MM.1S (cell line): Measurements from ENCODE around the gene C4orf17.

Source experiments
- DNase-seq: peaks from one replicate; pipeline ENCODE4 v3.0.0-alpha.2; 2015
- H2AFZ ChIP-seq: fragments of 300-600 bp; sonication (generic); 2 replicates; pipeline ENCODE4 v1.6.0; 2016; ENCODE audit warnings: antibody characterized with exemption, low read length
- H3F3A ChIP-seq: fragments of 300-600 bp; sonication (generic); 2 replicates; pipeline ENCODE4 v1.6.1; 2016; ENCODE audit warnings: mild to moderate bottlenecking, antibody characterized with exemption, low read length, moderate library complexity, mixed read lengths; ENCODE audit not compliant: insufficient read depth
- H3K27ac ChIP-seq: fragments of 300-600 bp; sonication (generic); 2 replicates; pipeline ENCODE4 v1.5.1; 2016; ENCODE audit warnings: mild to moderate bottlenecking, low read length
- H3K27me3 ChIP-seq: fragments of 300-600 bp; sonication (generic); replicated peaks from 2 replicates; pipeline ENCODE4 v1.6.0; 2016; ENCODE audit warnings: low read length; ENCODE audit not compliant: insufficient read depth
- H3K36me3 ChIP-seq: fragments of 300-600 bp; sonication (generic); replicated peaks from 2 replicates; pipeline ENCODE4 v1.6.1; 2016; ENCODE audit warnings: mild to moderate bottlenecking, low read length, mixed read lengths; ENCODE audit not compliant: insufficient read depth
- H3K4me1 ChIP-seq: fragments of 300-600 bp; sonication (generic); 2 replicates; pipeline ENCODE4 v1.6.1; 2016; ENCODE audit warnings: low read length, mixed read lengths
- H3K4me2 ChIP-seq: fragments of 300-600 bp; sonication (generic); 2 replicates; pipeline ENCODE4 v1.6.0; 2016; ENCODE audit warnings: low read depth, low read length
- H3K4me3 ChIP-seq: fragments of 300-600 bp; sonication (generic); 2 replicates; pipeline ENCODE4 v1.5.1; 2016; ENCODE audit warnings: low read length, mixed read lengths
- H3K79me2 ChIP-seq: fragments of 300-600 bp; sonication (generic); 2 replicates; pipeline ENCODE4 v1.6.1; 2016; ENCODE audit warnings: mixed run types, low read length, mixed read lengths
- H3K9ac ChIP-seq: fragments of 300-600 bp; sonication (generic); 2 replicates; pipeline ENCODE4 v1.6.1; 2016; ENCODE audit warnings: low read length, mixed read lengths
- H3K9me2 ChIP-seq: fragments of 300-600 bp; sonication (generic); replicated peaks from 2 replicates; pipeline ENCODE4 v1.6.1; 2016; ENCODE audit warnings: mild to moderate bottlenecking, low read length, mixed read lengths; ENCODE audit not compliant: insufficient read depth
- H3K9me3 ChIP-seq: fragments of 300-600 bp; sonication (generic); replicated peaks from 2 replicates; pipeline ENCODE4 v1.6.1; 2016; ENCODE audit warnings: mild to moderate bottlenecking, low read length, mixed read lengths; ENCODE audit not compliant: insufficient read depth
- H4K20me1 ChIP-seq: fragments of 300-600 bp; sonication (generic); 2 replicates; pipeline ENCODE4 v1.6.1; 2016; ENCODE audit warnings: mild to moderate bottlenecking, low read length, moderate library complexity, mixed read lengths; ENCODE audit not compliant: insufficient read depth
- CTCF ChIP-seq: fragments of 300-600 bp; sonication (generic); IDR thresholded peaks from 2 replicates; pipeline ENCODE4 v1.5.1; 2016; ENCODE audit warnings: antibody characterized with exemption, low read length, mixed read lengths
- EZH2 ChIP-seq: fragments of 300-600 bp; sonication (generic); optimal IDR thresholded peaks from 2 replicates; pipeline ENCODE3; 2017; ENCODE audit warnings: low read depth, mild to moderate bottlenecking, antibody characterized with exemption, low read length, mixed read lengths
- EZH2phosphoT487 ChIP-seq: fragments of 300-600 bp; sonication (generic); IDR thresholded peaks from 2 replicates; pipeline ENCODE4 v1.6.1; 2018; ENCODE audit warnings: antibody characterized with exemption, low read length

The C4orf17 gene

GRCh38 chr4:99463566-99463965, 47.3 kb upstream of the C4orf17 start:
- Histone ChIP-seq H3K27me3 (no peaks in the 10 kb centered on the region), H3K9me3 (no peaks in the 10 kb centered on the region), H3F3A (no peaks in the 10 kb centered on the region), H4K20me1 (no peaks in the 10 kb centered on the region), H3K9ac (no peak overlapping the region), H3K4me3 (no peak overlapping the region), H3K79me2 (no peaks in the 10 kb centered on the region), H3K9me2 (no peaks in the 10 kb centered on the region), H2AFZ (no peak overlapping the region), H3K4me2 (no peak overlapping the region), H3K36me3 (no peaks in the 10 kb centered on the region), H3K4me1 (no peaks in the 10 kb centered on the region), H3K27ac (no peak overlapping the region)
- no peak for TF ChIP-seq EZH2
- no peak for TF ChIP-seq EZH2phosphoT487
- TF ChIP-seq CTCF = no peak
- no peak for DNase-seq

- no peak overlapping the region for H3K27ac ChIP-seq
- no peak overlapping the region for H3K4me2 ChIP-seq
- no peak for DNase-seq
- H3K36me3 ChIP-seq = no peaks in the 10 kb centered on the region
- H2AFZ ChIP-seq = no peak overlapping the region
- H3K4me1 ChIP-seq = no peaks in the 10 kb centered on the region
- H3K27me3 ChIP-seq = no peaks in the 10 kb centered on the region
- H3K9ac ChIP-seq = no peak overlapping the region
- no peak overlapping the region for H3K4me3 ChIP-seq
- no peaks in the 10 kb centered on the region for H3F3A ChIP-seq
- TF ChIP-seq EZH2phosphoT487 = no peak
- H3K9me3 ChIP-seq = no peaks in the 10 kb centered on the region
- no peaks in the 10 kb centered on the region for H4K20me1 ChIP-seq
- no peaks in the 10 kb centered on the region for H3K79me2 ChIP-seq
- no peaks in the 10 kb centered on the region for H3K9me2 ChIP-seq
These were observed 42.9 kb upstream of the C4orf17 start for GRCh38 chr4:99467887-99468286.

- Histone ChIP-seq H3K9me3 (no peaks in the 10 kb centered on the region; the same call in 1 of the 2 replicates), H3K27ac (no peak overlapping the region), H3F3A (no peaks in the 10 kb centered on the region), H2AFZ (no peak overlapping the region), H3K79me2 (no peaks in the 10 kb centered on the region), H3K9ac (no peak overlapping the region), H3K4me3 (no peak overlapping the region), H3K4me1 (no peaks in the 10 kb centered on the region), H3K36me3 (no peaks in the 10 kb centered on the region), H3K9me2 (no peaks in the 10 kb centered on the region), H4K20me1 (no peaks in the 10 kb centered on the region), H3K27me3 (no peaks in the 10 kb centered on the region), H3K4me2 (no peak overlapping the region)
- DNase-seq = no peak
- TF ChIP-seq EZH2phosphoT487 = no peak
- no peak for TF ChIP-seq EZH2
- no peak for TF ChIP-seq CTCF
These were observed 41.9 kb upstream of the C4orf17 start for GRCh38 chr4:99468889-99469288.

- Histone ChIP-seq H3K27me3 (no peaks in the 10 kb centered on the region), H3K9me2 (no peaks in the 10 kb centered on the region), H3K9ac (no peak overlapping the region), H4K20me1 (no peaks in the 10 kb centered on the region), H3K79me2 (no peaks in the 10 kb centered on the region), H3K4me1 (no peaks in the 10 kb centered on the region), H3K36me3 (no peaks in the 10 kb centered on the region), H3K27ac (no peak overlapping the region), H2AFZ (no peak overlapping the region), H3F3A (no peaks in the 10 kb centered on the region), H3K9me3 (no peaks in the 10 kb centered on the region; the same call in 1 of the 2 replicates), H3K4me2 (no peak overlapping the region), H3K4me3 (no peak overlapping the region)
- DNase-seq = no peak
- TF ChIP-seq CTCF (no peak), EZH2phosphoT487 (no peak), EZH2 (no peak)
These were observed 39.5 kb upstream of the C4orf17 start for GRCh38 chr4:99471349-99471748.
